K562 (cell line): ENCODE measurements around the gene MITF. TPM values are rescaled to one million over a fixed set of nuclear protein-coding genes. Genes with fewer than 3 reads are reported as not detected.

ENCODE experiments used
- ATAC-seq: fragments of 200-7000 bp; cut with Tn5 transposase; 3 replicates; pipeline ENCODE4 v1.9.1; 2020; ENCODE audit warnings: moderate library complexity
- BruUV-seq: library from RNA; stranded (reverse); fragments of 400-500 nt; replicated peaks from 2 replicates; lab custom pipeline; 2021; lab: Mats Ljungman, UMichigan
- CTCF ChIA-PET: fragments of 300-600 bp; formaldehyde crosslinking; extraction: SDS; loops from one replicate; lab custom pipeline; 2021; ENCODE audit warnings: low intra/inter-chr PET ratio; lab: Yijun Ruan, JAX
- POLR2A ChIA-PET: fragments of 300-600, 350-650 bp; sonication (Branson Sonifier 250); formaldehyde crosslinking; extraction: SDS; loops from one replicate; lab custom pipeline; 2021; ENCODE audit warnings: antibody characterized with exemption, inconsistent platforms; lab: Yijun Ruan, JAX
- DNase-seq, 4 experiments: peaks; one replicate each; pipeline versions ENCODE4 v3.0.0 to v3.0.0-alpha.2; 2011 to 2018; ENCODE audit warnings: low spot score in 3 of 4, mixed read lengths in 3 of 4; ENCODE audit errors: extremely low read depth in 1 of 4
- FAIRE-seq: peaks from 2 replicates; lab custom pipeline; 2011; peaks lifted over from hg19 to GRCh38; lab: Jason Lieb, UNC
- H2AFZ ChIP-seq: 2 replicates; pipeline ENCODE4 v1.6.0; 2011; ENCODE audit warnings: low read depth, low read length, control low read depth, inconsistent platforms
- H3K27ac ChIP-seq: fragments of 200-600 bp; 3 replicates; pipeline ENCODE4 v1.8.0; 2011; ENCODE audit warnings: low read depth, mild to moderate bottlenecking, control low read depth, inconsistent platforms, low read length, moderate library complexity, mixed read lengths; ENCODE audit errors: extremely low read depth
- H3K27me3 ChIP-seq, 2 experiments: fragments of 300-600 bp in 1 of 2; 2 replicates in 1 of 2; 3 replicates in 1 of 2; pipeline versions ENCODE4 v1.6.0 to v1.8.0; 2011; ENCODE audit warnings: inconsistent platforms in 2 of 2, low read length in 2 of 2, mild to moderate bottlenecking in 1 of 2, mixed read lengths in 1 of 2, moderate library complexity in 1 of 2; ENCODE audit not compliant: control insufficient read depth in 2 of 2, insufficient read depth in 2 of 2
- H3K36me3 ChIP-seq: fragments of 300-600 bp; 3 replicates; pipeline ENCODE4 v1.8.0; 2011; ENCODE audit warnings: mild to moderate bottlenecking, low read length, inconsistent platforms; ENCODE audit not compliant: control insufficient read depth, insufficient read depth
- H3K4me1 ChIP-seq, 2 experiments: fragments of 200-600 bp in 1 of 2; replicated peaks in 1 of 2; 2 replicates in 1 of 2; 3 replicates in 1 of 2; pipeline versions ENCODE4 v1.5.1 to v1.8.0; 2011; ENCODE audit warnings: inconsistent platforms in 2 of 2, low read length in 2 of 2, mild to moderate bottlenecking in 1 of 2, mixed read lengths in 1 of 2, moderate library complexity in 1 of 2; ENCODE audit not compliant: control insufficient read depth in 2 of 2, insufficient read depth in 2 of 2
- H3K4me2 ChIP-seq: 2 replicates; pipeline ENCODE4 v1.6.1; 2011; ENCODE audit warnings: low read length, control low read depth, inconsistent platforms, mixed read lengths; ENCODE audit not compliant: insufficient read depth
- H3K4me3 ChIP-seq: fragments of 200-600 bp; sonication (generic), shearing (Covaris generic); 2 replicates; pipeline ENCODE4 v1.5.1; 2016; ENCODE audit warnings: control low read depth, inconsistent platforms
- H3K79me2 ChIP-seq: fragments of 200-600 bp; 3 replicates; pipeline ENCODE4 v1.8.0; 2011; ENCODE audit warnings: low read length, inconsistent platforms; ENCODE audit not compliant: control insufficient read depth, insufficient read depth
- H3K9ac ChIP-seq, 2 experiments: 2 replicates each; pipeline versions ENCODE4 v1.6.0 to v1.6.1; 2011; ENCODE audit warnings: low read depth in 2 of 2, low read length in 2 of 2, control low read depth in 1 of 2, inconsistent platforms in 1 of 2, mild to moderate bottlenecking in 1 of 2, mixed read lengths in 1 of 2; ENCODE audit not compliant: insufficient read depth in 1 of 2
- H3K9me1 ChIP-seq: one replicate; pipeline ENCODE4 v1.6.0; 2011; ENCODE audit warnings: inconsistent platforms, mild to moderate bottlenecking, low read length, moderate library complexity; ENCODE audit not compliant: control insufficient read depth, insufficient read depth
- H3K9me3 ChIP-seq: replicated peaks from 2 replicates; pipeline ENCODE4 v1.5.1; 2011; ENCODE audit warnings: low read depth, low read length, inconsistent platforms; ENCODE audit not compliant: control insufficient read depth, insufficient read depth
- H4K20me1 ChIP-seq: replicated peaks from 2 replicates; pipeline ENCODE4 v1.6.1; 2011; ENCODE audit warnings: low read length, inconsistent platforms, mixed read lengths; ENCODE audit not compliant: control insufficient read depth, insufficient read depth
- CHD1 ChIP-seq: fragments of 200-600 bp; sonication (generic); IDR thresholded peaks from one replicate; pipeline ENCODE4 v1.6.1; 2012; ENCODE audit warnings: mild to moderate bottlenecking, moderate library complexity, low read length, inconsistent platforms
- CHD4 ChIP-seq: fragments of 200-600 bp; sonication (generic); IDR thresholded peaks from 3 replicates; pipeline ENCODE4 v1.6.1; 2012; ENCODE audit warnings: low read depth, mild to moderate bottlenecking, mixed read lengths, low read length, inconsistent platforms; ENCODE audit not compliant: insufficient read depth, insufficient replicate concordance, poor library complexity, severe bottlenecking
- GABPB1 ChIP-seq: sonication (generic); formaldehyde crosslinking; IDR thresholded peaks from 2 replicates; pipeline ENCODE4 v1.8.0; 2022; ENCODE audit warnings: mild to moderate bottlenecking, missing genetic modification reagents
- HNRNPK ChIP-seq: fragments of 200-400 bp; formaldehyde crosslinking; IDR thresholded peaks from one replicate; pipeline ENCODE4 v1.6.1; 2018; ENCODE audit warnings: mild to moderate bottlenecking, low read depth, low read length; ENCODE audit not compliant: poor library complexity, severe bottlenecking
- HNRNPL ChIP-seq: fragments of 200-400 bp; formaldehyde crosslinking; IDR thresholded peaks from 2 replicates; pipeline ENCODE4 v1.6.1; 2017; ENCODE audit warnings: low read depth, mild to moderate bottlenecking, low read length
- IFI16 ChIP-seq: fragments of 250-450 bp; sonication (Bioruptor Pico); IDR thresholded peaks from 2 replicates; pipeline ENCODE4 v2.1.2; 2022; ENCODE audit warnings: mild to moderate bottlenecking, inconsistent platforms
- MAFF ChIP-seq: IDR thresholded peaks from 2 replicates; pipeline ENCODE4 v1.6.1; 2012; ENCODE audit warnings: low read length, improper control_type of control experiment
- MEIS2 ChIP-seq: fragments of 450-650 bp; IDR thresholded peaks from 2 replicates; pipeline ENCODE4 v1.6.1; 2014; ENCODE audit warnings: mild to moderate bottlenecking; ENCODE audit not compliant: partially characterized antibody
- NFIX ChIP-seq: fragments of 250-450 bp; sonication (Bioruptor Pico); IDR thresholded peaks from 2 replicates; pipeline ENCODE4 v1.4.0; 2020; ENCODE audit warnings: low read depth, mild to moderate bottlenecking, moderate library complexity
- POLR2G ChIP-seq: fragments of 200-400 bp; formaldehyde crosslinking; IDR thresholded peaks from 2 replicates; pipeline ENCODE4 v1.6.1; 2017; ENCODE audit warnings: low read depth, mild to moderate bottlenecking, antibody characterized with exemption, low read length, moderate library complexity
- RFX7 ChIP-seq: fragments of 250-450 bp; sonication (Bioruptor Pico); IDR thresholded peaks from 2 replicates; pipeline ENCODE4 v1.5.1; 2021; ENCODE audit warnings: mild to moderate bottlenecking
- SMARCA4 ChIP-seq: fragments of 450-650 bp; IDR thresholded peaks from 2 replicates; pipeline ENCODE4 v1.6.1; 2016
- SOX6 ChIP-seq: fragments of 450-650 bp; IDR thresholded peaks from 2 replicates; pipeline ENCODE4 v1.6.1; 2014; ENCODE audit warnings: mild to moderate bottlenecking
- TCF3 ChIP-seq: sonication (generic); formaldehyde crosslinking; IDR thresholded peaks from 2 replicates; pipeline ENCODE4 v1.4.0; 2020; ENCODE audit warnings: mild to moderate bottlenecking, missing genetic modification reagents
- TFAM ChIP-seq: fragments of 250-450 bp; sonication (Bioruptor Pico); conservative IDR thresholded peaks from 2 replicates; pipeline ENCODE4 v1.5.0; 2021; ENCODE audit warnings: mild to moderate bottlenecking, moderate library complexity
- USF2 ChIP-seq: sonication (generic); formaldehyde crosslinking; IDR thresholded peaks from 2 replicates; pipeline ENCODE4 v1.5.0; 2020; ENCODE audit warnings: missing genetic modification reagents
- ZBTB12 ChIP-seq: fragments of 250-450 bp; sonication (Bioruptor Pico); IDR thresholded peaks from 2 replicates; pipeline ENCODE4 v1.4.0; 2020
- ZBTB43 ChIP-seq: sonication (generic); formaldehyde crosslinking; IDR thresholded peaks from 2 replicates; pipeline ENCODE4 v1.8.0; 2023; ENCODE audit warnings: mild to moderate bottlenecking, missing genetic modification reagents
- ZNF217 ChIP-seq: sonication (generic); formaldehyde crosslinking; IDR thresholded peaks from 2 replicates; pipeline ENCODE4 v1.8.0; 2022; ENCODE audit warnings: mild to moderate bottlenecking, missing genetic modification reagents
- ZNF274 ChIP-seq: IDR thresholded peaks from 2 replicates; pipeline ENCODE4 v1.6.1; 2011; ENCODE audit warnings: low read depth, mild to moderate bottlenecking, low read length, moderate library complexity, borderline replicate concordance
- WGBS: fragments of 100-300 bp; shearing (Covaris generic); methylation state at CpG from one replicate; pipeline ENCODE4 v1.1.6; 2016; ENCODE audit warnings: low coverage, mixed read lengths; ENCODE audit not compliant: insufficient coverage; ENCODE audit errors: missing lambda C conversion rate; 5-methylcytosine and 5-hydroxymethylcytosine counted together
- in situ Hi-C: fragments of 300-500 bp; cut with MboI; formaldehyde crosslinking; loops from 4 replicates; pipeline ENCODE4 v1.15.0; 2018; ENCODE audit warnings: inconsistent platforms, mixed read lengths
- intact Hi-C: fragments of 100-400 bp; cut with micrococcal nuclease; formaldehyde crosslinking; loops from 2 replicates; pipeline ENCODE4 v1.14.2; 2022
- polyA plus RNA-seq, 8 experiments: library from polyadenylated mRNA; depleted of rRNA in 4 of 8; stranded (reverse) in 5 of 8; unstranded in 3 of 8; fragments of >200 nt; fragmentation: Nextera tagmentation in 2 of 8; fragmentation: Illumina TruSeq in 1 of 8; extraction: Ambion mirVana in 2 of 8; extraction: Trizol in 1 of 8; gene quantifications; 2 replicates each; pipeline versions ENCODE4 v1.2.1 to v1.2.3, GENCODE V29; 2011 to 2014; ENCODE audit warnings: inconsistent platforms in 1 of 8, missing spikeins in 1 of 8
- total RNA-seq, 7 experiments: library from RNA; depleted of rRNA in 6 of 7; stranded (reverse); fragments of >200 nt in 6 of 7; fragmentation: Illumina TruSeq in 2 of 7; extraction: Trizol in 2 of 7; gene quantifications; 2 replicates each; pipeline versions ENCODE4 v1.2.1 to v1.2.3, GENCODE V29; 2011 to 2021; ENCODE audit warnings: low replicate concordance in 1 of 7

MITF gene
- total and polyA plus RNA-seq, 9 of the 15 experiments (the other 6 are each of a cell fraction or from before 2014, with no cell fraction given), result 5.6 to 14.9 (median 11.1) TPM

GRCh38 chr3:69999140-70000027, 260.1 kb downstream of the MITF start, which contains the start of gene SAMMSON:
Gene SAMMSON (plus strand): TSS chr3:69999733.
- DNase-seq (peak; percentile 76 to 94 (median 82)), FAIRE-seq (peak; percentile 95), ATAC-seq (peak; percentile 93)
- no peaks in the 10 kb centered on the region for H4K20me1 ChIP-seq
- no TSS peak for BruUV-seq
- peak within 1 kb of the TSS; percentile 53 for H3K4me3 ChIP-seq
- intact Hi-C loops (no loop called here), in situ Hi-C loops (no loop called here)
- ChIA-PET CTCF (no interaction called here), POLR2A (interaction anchor here (0.7 to 3.3 kb wide), 6 partner anchors 8 to 346 kb away, joined by 3 to 8 read pairs (median 4); no protein-coding TSS in a partner anchor)
- H3K79me2 ChIP-seq, result no peaks in the 10 kb centered on the region
- H3K27ac ChIP-seq, result peak within 1 kb of the TSS; percentile 79
- no peaks in the 10 kb centered on the region; the same call in 1 of the 2 replicates for H3K9me3 ChIP-seq
- no peaks in the 10 kb centered on the region for H3K36me3 ChIP-seq
- 5% methylated on average over 18 of the region's 29 CpGs for WGBS
- peak within 1 kb of the TSS; percentile 75 to 93 for H3K9ac ChIP-seq
- H3K9me1 ChIP-seq, result no peaks in the 10 kb centered on the region
- H3K4me2 ChIP-seq, result peak within 1 kb of the TSS; percentile 85
- no peaks in the 10 kb centered on the region for H3K27me3 ChIP-seq
- peak within 1 kb of the TSS; percentile 82 for H2AFZ ChIP-seq
- H3K4me1 ChIP-seq, result peaks cover 0 to 5% of the 10 kb centered on the region in 2 experiments; a peak in 2 of 5 replicates
- TF ChIP-seq ZNF217 (no peak), TFAM (CRISPR knock-in tag) (no peak), SOX6 (peak; percentile 37; the same call in 1 of the 2 replicates), RFX7 (no peak), IFI16 (no peak), POLR2G (peak; percentile 98), ZNF274 (no peak), CHD1 (no peak), USF2 (no peak), ZBTB12 (CRISPR knock-in tag) (no peak), GABPB1 (CRISPR knock-in tag) (no peak), NFIX (CRISPR knock-in tag) (no peak), TCF3 (CRISPR knock-in tag) (no peak), SMARCA4 (0 out of 2 replicates have a peak, but pooled peaks have one; percentile 12), ZBTB43 (CRISPR knock-in tag) (no peak), HNRNPL (no peak), MEIS2 (peak; percentile 74), HNRNPK (no peak), MAFF (no peak), CHD4 (no peak)
